Neural crest cell (in vitro differentiated cells): ENCODE data around the gene CDX1. TPM values are rescaled to one million over a fixed set of nuclear protein-coding genes. Genes with fewer than 3 reads are reported as not detected.

Source experiments
- DNase-seq: peaks from one replicate; pipeline ENCODE4 v3.0.0; 2021; ENCODE audit warnings: low read depth, mixed read lengths, low spot score
- H3K27ac Mint-ChIP-seq: one replicate; pipeline ENCODE4 v1.8.0; 2021; ENCODE audit warnings: mild to moderate bottlenecking, mixed read lengths; ENCODE audit not compliant: unreplicated experiment
- H3K27me3 Mint-ChIP-seq: 2 replicates; pipeline ENCODE4 v1.8.0; 2021; ENCODE audit warnings: low read depth, mild to moderate bottlenecking, mixed read lengths
- H3K36me3 Mint-ChIP-seq: 2 replicates; pipeline ENCODE4 v1.8.0; 2021; ENCODE audit warnings: low read depth, mild to moderate bottlenecking, mixed read lengths
- H3K4me1 Mint-ChIP-seq: 2 replicates; pipeline ENCODE4 v1.8.0; 2021; ENCODE audit warnings: mixed read lengths
- H3K4me3 Mint-ChIP-seq: one replicate; pipeline ENCODE4 v1.8.0; 2021; ENCODE audit warnings: mild to moderate bottlenecking, mixed read lengths
- H3K9me3 Mint-ChIP-seq: 2 replicates; pipeline ENCODE4 v1.8.0; 2021; ENCODE audit warnings: mixed read lengths
- total RNA-seq: library from RNA; stranded (reverse); gene quantifications from 2 replicates; pipeline ENCODE4 v1.2.1, GENCODE V29; 2021
- TF ChIP-seq, protein P1 (sequence below): fragments of 200-600 bp; sonication (generic); conservative IDR thresholded peaks from 2 replicates; pipeline ENCODE4 v1.5.0; 2021; ENCODE audit warnings: antibody characterized with exemption, mild to moderate bottlenecking

CDX1 gene
- total RNA-seq, 1 donor from 2014 or later: not detected

DNA sequence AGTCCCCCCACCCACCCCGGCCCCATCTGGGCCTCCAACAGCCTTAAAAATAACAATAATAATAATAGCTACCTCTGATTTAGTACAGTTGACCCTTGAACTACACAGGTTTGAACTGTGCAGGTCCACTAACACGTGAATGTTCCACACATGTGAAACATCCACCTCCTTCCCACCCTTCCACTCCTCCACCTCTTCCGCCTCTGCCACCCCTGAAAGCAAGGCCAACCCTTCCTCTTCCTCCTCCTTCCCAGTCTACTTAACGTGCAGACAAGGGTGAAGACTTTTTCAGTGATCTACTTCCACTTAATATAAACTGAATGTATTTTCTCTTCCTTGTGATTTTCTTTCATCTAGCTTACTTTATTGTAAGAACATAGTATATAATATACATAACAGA lies 21.7 kb upstream of the CDX1 start:
- H3K9me3 Mint-ChIP-seq: no peaks in the 10 kb centered on the region
- DNase-seq: no peak
- peaks cover 68% of the 10 kb centered on the region for H3K4me1 Mint-ChIP-seq
- H3K36me3 Mint-ChIP-seq: no peaks in the 10 kb centered on the region
- peak overlapping the region; percentile 48 for H3K27ac Mint-ChIP-seq
- TF ChIP-seq, protein P1, sequence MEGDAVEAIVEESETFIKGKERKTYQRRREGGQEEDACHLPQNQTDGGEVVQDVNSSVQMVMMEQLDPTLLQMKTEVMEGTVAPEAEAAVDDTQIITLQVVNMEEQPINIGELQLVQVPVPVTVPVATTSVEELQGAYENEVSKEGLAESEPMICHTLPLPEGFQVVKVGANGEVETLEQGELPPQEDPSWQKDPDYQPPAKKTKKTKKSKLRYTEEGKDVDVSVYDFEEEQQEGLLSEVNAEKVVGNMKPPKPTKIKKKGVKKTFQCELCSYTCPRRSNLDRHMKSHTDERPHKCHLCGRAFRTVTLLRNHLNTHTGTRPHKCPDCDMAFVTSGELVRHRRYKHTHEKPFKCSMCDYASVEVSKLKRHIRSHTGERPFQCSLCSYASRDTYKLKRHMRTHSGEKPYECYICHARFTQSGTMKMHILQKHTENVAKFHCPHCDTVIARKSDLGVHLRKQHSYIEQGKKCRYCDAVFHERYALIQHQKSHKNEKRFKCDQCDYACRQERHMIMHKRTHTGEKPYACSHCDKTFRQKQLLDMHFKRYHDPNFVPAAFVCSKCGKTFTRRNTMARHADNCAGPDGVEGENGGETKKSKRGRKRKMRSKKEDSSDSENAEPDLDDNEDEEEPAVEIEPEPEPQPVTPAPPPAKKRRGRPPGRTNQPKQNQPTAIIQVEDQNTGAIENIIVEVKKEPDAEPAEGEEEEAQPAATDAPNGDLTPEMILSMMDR: no peak
- H3K27me3 Mint-ChIP-seq: no peaks in the 10 kb centered on the region
- H3K4me3 Mint-ChIP-seq: no peak overlapping the region

DNA sequence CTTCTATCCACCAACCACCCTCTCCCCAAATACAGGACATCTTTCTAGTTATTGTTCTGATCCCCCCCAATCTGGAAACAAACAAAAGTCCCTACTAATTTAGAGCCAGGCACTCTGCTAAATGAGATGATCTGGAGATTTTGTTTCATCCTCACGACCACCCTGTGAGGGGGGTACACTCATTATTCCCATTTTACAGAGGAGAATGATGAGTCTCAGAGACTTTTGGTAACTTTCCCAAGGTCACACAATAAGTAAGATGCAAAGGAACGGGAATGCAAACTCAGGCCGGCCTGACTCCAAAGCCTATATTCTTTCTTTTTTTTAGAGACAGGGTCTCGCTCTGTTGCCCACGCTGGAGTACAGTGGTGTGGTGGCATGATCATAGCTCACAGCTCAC lies 20.3 kb upstream of the CDX1 start:
- H3K27ac Mint-ChIP-seq: no peak overlapping the region
- no peak overlapping the region for H3K4me3 Mint-ChIP-seq
- peaks cover 64% of the 10 kb centered on the region for H3K4me1 Mint-ChIP-seq
- DNase-seq: no peak
- no peaks in the 10 kb centered on the region for H3K9me3 Mint-ChIP-seq
- TF ChIP-seq, protein P1: no peak
- no peaks in the 10 kb centered on the region for H3K36me3 Mint-ChIP-seq
- H3K27me3 Mint-ChIP-seq: no peaks in the 10 kb centered on the region

DNA sequence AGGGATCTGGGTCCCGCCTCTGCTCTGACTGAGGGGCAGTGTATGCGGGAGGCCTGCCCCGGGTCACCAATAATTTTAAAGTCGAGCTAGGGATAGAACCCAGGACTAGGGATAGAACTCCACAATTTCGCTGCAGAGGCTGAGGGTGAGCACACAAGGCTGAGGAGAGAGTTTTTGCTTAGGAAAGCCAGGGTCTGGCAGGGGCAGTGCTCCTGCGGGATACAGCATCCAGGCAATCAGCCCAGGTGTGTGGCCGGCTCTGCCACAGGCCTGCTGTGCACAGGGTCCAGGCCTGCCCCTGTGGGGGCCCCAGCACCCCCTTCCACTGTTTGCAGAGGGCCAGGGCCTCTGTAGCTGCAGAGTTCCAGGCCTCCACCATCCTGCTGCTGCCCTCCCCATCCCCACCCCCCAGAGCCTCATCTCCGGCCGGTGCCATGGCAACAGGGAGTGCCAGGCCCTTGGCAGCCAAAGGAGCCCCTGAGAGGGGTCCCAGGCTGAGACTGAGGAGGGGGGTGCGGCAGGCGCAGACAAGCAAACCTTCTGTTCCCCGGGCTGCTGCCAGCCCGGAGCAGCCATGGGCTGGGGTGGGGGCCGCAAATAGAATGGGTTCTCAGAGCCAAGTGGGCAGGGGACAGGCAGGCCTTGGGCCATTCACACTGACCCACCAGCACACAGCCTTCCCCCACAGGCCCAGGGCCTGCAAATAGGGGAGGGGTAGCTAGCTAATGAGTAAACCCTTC lies 19.5 kb upstream of the CDX1 start:
- Mint-ChIP-seq H3K36me3 (no peaks in the 10 kb centered on the region), H3K27me3 (no peaks in the 10 kb centered on the region), H3K4me3 (no peak overlapping the region), H3K9me3 (no peaks in the 10 kb centered on the region), H3K4me1 (peaks cover 56% of the 10 kb centered on the region), H3K27ac (no peak overlapping the region)
- TF ChIP-seq, protein P1: no peak
- no peak for DNase-seq

DNA sequence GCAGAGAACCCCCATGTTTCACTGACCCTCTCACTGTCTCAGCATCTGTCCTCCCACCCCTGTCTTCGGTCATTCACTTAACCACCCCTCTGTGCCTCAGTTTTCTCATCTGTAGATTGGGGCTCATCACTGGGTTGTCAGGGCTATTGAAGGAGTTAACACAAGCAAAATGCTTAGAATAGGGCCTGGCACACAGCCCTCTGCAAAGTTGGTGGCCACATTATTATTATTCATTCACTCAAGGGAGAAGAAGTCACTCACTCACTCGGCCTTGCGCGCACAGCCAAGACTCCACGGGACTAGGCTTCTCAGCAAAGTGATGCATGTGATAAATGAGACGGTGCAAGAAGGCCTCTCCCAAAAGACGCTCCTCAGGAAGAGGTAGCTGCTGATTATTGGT lies 18.9 kb upstream of the CDX1 start:
- no peaks in the 10 kb centered on the region for H3K36me3 Mint-ChIP-seq
- TF ChIP-seq, protein P1: no peak
- H3K4me1 Mint-ChIP-seq: peaks cover 53% of the 10 kb centered on the region
- DNase-seq: no peak
- H3K9me3 Mint-ChIP-seq: no peaks in the 10 kb centered on the region
- H3K27me3 Mint-ChIP-seq: no peaks in the 10 kb centered on the region
- no peak overlapping the region for H3K27ac Mint-ChIP-seq
- H3K4me3 Mint-ChIP-seq: no peak overlapping the region

DNA sequence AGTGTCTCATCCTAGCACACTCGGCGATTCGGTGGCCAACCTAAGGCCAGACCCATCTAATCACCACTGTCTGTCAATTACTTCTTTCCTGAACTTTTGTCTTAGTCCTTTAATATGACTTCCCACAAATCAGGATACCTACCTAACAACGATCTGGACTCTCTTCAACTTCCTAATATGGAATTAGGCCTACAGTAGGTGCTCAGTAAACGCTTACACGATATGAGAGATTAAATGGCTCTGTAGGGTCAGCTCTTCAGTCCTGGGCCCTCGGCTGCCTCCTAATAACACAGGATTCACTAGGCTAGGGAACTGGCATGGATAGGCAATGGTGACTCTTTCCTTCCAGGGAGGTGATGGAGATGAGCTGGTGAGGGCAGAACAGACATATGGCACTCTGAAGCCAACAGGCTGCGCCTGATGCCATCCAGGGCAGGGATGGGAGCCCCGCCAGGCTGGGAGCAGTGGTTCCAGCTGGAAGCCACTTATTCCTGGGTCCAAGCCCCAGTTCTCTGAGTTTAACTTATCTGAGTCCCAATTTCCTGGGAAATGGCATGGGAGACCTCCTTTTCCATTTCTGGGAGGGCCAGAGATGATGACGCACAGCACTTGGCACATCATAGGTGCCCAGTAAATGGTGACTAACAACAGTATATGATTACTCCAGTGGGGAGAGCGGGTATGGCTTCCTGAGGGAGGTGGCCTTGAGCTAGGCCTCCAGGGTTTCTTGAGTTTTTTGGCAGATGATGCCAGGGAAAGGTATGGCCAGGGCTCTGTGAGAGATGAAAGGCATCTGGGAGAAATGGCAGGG lies 18.3 kb upstream of the CDX1 start:
- H3K27ac Mint-ChIP-seq: no peak overlapping the region
- H3K36me3 Mint-ChIP-seq: no peaks in the 10 kb centered on the region
- TF ChIP-seq, protein P1: no peak
- no peak for DNase-seq
- H3K27me3 Mint-ChIP-seq: no peaks in the 10 kb centered on the region
- H3K4me3 Mint-ChIP-seq: no peak overlapping the region
- H3K9me3 Mint-ChIP-seq: no peaks in the 10 kb centered on the region
- H3K4me1 Mint-ChIP-seq: peaks cover 48% of the 10 kb centered on the region
